ENCODE results near the gene ZCCHC4. TPM values are rescaled to one million over a fixed set of nuclear protein-coding genes. Genes with fewer than 3 reads are reported as not detected.
A peak's percentile ranks its signal among the peaks of the same experiment; 100 is the strongest.
"Not testable (repeated sequence)": the region's sequence is repeated elsewhere in the genome, so short reads cannot be mapped to it uniquely, and the experiment has no call there.

Gene ZCCHC4
- polyA plus RNA-seq, 10 donors = 6.7 to 19.8 (median 9.8) TPM

DNA sequence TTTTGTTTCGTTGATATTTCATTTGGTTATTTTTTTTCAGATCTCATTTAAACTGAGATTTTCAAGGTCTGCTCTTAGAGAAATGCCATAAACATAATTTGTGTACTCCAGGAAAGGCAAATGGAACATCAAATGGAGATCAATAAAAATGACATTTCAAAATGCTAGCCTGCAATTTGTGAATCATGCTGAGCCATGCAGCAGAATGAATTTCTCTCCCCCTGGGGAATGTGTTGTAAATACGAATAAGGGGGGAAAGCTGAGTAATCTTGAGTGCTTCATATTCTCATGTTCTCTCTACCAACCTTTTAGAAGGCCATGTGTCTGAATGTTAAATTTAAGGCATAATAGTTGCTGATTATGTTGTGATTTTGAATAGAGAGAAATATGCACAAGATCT lies 7.8 kb downstream of the ZCCHC4 start:
- peak in 1 of 3 donors; percentile 26 for DNase-seq

DNA sequence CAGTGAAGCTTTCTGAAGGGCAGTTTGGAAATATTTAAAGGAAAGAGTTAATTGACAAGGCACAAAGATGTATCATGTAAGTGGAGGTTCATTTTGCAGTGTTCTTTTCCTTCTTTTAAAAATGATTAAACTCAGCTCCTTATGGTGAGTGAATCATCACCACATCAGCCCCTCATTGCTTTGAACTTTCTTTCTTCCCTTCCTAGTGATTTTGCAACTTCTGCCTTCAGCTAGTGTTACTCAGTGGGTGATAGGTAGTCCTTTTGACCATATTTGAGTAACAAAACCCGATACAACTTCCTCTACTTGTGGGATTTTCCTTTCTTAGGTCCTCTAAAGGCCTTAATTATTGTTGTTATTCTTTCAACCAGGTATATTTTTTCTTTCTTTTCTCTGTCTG lies 8.2 kb downstream of the ZCCHC4 start:
- DNase-seq = peak in 1 of 3 donors; percentile 39

DNA sequence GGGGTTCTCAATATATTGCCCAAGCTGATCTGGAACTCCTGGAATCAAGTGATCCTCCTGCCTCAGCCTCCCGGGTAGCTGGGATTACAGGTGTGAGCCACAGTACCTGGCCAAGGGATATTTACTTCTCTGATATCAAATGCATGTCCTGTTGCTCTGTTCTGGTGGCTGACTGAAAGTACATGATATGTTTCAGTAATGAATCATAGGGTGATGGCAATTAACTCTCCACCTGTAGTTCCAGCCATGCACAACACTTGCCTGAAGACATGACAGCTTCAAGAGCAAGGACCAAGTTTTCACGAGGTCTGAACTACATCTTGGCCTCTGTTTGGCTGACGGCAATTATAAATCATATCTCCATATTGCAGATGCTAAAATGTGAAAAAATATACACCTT lies 9.1 kb downstream of the ZCCHC4 start:
- no peak for DNase-seq

DNA sequence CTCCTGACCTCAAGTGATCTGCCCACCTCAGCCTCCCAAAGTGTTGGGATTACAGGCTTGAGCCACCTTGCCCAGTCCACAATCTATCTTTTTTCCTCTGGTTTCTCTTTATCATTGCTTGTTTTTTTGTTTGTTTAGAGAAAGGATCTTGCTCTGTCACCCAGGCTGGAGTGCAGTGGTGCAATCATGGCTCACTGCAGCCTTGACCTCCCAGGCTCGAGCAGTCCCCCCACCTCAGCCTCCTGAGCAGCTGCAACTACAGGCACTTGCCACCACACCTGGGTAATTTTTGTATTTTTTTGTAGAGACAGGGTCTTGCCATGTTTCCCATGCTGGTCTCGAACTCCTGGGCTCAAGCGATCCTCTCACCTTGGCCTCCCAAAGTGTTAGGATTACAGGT lies 15.9 kb downstream of the ZCCHC4 start:
- not testable (repeated sequence) for DNase-seq

DNA sequence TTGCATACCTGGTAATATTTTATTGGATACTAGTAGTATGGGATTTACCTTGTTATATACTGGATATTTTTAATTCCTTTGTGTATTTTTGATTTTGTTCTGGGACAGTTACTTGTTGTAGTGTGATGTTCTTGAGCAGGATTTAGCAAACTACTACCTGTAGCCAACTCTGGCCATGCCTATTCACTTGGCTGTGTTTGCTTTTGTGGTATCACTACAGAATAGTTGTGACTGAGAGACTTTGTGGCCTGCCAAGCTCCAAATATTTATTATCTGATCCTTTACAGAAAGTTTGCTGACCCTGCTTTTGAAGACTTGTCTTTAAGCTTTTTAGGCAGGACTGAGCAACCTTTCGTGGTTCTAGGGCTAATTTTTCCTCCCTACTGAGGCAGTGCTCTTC lies 17.8 kb downstream of the ZCCHC4 start:
- no peak for DNase-seq

DNA sequence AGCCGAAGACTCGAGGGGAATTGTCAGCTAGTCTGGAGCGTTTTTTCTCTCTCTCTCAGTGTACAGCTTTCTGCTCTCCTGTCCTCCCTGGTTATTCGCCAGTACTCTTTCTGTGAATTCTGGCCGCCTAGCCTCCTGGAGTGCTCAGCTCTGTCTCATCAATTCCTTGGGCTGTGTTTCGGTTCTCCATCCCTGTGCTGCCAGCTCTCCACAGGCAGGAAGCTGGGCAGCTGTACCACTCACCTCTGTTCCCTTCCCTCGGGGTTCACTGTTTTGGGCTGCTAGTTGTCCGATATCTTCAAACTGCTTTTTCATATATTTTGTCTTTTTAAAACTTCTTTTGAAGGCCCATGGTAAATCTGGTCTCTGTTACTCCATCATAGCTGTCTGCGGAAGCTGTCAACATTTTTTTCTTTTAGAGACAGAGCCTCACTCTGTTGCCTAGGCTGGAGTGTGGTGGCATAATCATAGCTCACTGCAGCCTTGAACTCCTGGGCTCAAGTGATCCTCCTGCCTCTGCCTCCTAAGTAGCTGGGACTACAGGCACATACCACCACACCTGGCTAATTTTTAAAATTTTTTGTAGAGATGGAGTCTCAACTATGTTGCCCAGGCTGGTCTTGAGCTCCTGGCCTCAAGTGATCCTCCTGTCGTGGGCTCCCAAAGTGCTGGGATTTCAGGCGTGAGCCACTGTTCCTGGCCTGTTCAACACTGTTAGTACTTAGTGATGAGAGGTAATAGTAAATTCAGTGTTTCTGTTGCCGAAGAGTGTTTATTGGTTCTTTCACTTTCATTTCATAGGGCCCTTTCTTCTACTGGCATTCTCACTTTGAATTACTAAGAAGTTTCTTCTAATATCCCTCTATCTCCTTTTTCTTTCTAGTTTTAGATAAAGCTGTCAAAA lies 18.6 kb downstream of the ZCCHC4 start:
- peak in 2 of 3 donors; percentile 9 to 10 for DNase-seq

DNA sequence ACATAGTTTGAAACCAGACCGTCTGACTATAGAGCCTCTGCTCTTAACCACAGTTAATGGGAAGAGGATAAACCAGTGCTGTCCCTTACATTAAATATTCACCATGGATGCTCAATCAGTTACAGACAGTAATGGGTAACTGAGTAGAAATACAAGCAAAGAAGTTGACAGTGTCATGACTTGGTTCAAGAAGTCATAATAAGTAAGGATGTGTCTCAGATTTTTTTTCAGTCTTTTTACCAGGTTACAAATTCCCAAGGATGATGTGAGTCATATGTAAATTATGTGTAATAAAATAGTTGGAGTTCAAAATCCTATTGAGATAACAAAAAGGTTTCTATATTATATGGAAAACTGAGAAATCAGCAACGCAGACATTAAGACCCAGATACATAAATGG lies 31.1 kb downstream of the ZCCHC4 start:
- no peak for DNase-seq

DNA sequence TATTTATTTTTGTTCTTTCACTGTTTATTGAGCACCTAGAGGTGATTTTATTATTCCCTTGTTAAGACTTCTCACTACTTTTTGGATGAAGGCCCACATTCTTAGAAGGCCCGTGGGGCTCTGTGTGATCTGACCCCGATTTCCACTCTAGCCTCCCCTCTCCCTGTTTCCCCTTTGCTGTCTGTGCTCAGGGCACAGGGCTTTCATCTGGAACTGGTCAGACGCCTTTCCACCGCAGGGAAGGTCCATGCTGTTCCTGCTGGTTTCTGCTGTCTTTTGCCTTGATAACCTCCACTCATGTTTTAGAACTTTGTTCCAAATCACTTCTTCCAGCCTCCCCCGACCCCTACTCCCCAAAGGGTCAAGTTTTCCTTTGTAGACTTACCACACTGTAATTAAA lies 33.2 kb downstream of the ZCCHC4 start:
- DNase-seq = no peak

DNA sequence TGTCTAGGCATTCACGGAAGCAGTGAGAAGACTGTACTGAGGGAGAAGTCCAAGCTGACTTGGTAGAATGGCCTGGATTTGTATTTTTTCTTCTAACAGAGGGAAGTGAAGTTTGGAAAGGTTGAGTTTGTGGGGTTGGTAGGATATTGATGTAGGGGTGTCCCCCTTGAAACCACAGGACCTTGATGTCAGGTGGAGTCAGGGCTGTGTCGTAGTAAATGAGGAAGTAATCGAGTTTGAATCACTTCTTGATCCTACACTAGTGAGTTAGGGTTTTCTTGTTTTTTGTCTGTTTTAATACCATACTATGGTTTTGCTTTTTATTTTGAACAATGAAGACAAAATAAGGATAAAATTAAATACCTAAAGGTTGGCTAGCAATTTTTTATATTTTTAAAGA lies 34.3 kb downstream of the ZCCHC4 start:
- DNase-seq = no peak

DNA sequence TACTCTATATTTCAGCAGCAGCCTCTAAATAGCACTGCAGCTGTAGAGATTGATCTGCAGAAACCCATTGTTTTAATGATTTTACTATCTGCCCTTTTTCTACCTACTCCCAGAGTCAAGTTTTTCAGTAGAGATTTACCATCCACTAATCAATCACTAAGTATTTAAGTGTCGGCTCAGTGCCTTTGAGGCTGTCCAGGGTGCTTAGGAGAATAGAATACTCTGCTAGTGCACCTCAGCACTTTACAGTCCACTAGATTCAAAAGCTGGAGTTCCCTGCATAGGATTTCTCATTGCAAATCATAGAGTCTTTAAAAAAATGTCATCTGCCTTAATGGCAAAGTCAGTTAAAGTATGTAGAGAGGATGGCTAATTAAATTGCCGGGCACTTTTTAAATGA lies 34.9 kb downstream of the ZCCHC4 start:
- DNase-seq = no peak

DNA sequence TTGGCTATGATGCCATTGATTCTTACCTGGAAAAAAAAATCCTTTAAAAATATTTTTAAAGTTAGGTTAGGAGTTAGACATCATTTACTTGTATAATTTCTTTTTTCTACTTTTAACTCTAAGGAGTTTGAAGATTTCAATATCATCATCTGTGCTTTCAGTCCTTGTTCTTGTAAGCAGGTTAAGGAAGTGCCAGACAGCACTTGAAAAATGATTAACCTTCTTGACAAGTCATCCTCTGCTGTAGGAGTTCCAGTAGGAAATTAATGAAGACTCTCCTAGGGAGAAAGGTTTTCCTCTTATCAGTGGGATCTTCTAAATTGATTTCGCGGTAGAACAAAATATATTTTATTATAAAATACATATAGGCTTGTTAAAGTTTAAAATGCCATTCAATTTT lies 35.4 kb downstream of the ZCCHC4 start:
- no peak for DNase-seq

DNA sequence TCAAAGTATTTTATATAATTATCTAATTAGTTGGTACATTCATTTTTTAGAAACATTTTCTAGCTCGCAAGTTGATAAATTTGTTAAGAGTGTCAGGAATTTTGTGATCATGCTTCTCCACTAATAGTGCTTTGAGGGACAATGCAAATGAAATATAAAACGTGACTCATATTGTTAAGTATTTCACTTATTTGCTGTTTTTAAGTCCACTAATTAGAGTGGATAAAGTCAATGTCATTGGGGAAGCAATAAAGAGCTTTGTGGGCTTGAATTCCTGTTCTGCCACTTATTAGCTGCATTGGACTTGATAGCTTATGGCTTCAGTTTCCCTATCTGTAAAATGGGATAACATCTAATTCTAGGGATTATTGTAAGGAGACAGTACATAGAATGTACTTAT lies 38.0 kb downstream of the ZCCHC4 start:
- DNase-seq = peak in 1 of 3 donors; percentile 10

DNA sequence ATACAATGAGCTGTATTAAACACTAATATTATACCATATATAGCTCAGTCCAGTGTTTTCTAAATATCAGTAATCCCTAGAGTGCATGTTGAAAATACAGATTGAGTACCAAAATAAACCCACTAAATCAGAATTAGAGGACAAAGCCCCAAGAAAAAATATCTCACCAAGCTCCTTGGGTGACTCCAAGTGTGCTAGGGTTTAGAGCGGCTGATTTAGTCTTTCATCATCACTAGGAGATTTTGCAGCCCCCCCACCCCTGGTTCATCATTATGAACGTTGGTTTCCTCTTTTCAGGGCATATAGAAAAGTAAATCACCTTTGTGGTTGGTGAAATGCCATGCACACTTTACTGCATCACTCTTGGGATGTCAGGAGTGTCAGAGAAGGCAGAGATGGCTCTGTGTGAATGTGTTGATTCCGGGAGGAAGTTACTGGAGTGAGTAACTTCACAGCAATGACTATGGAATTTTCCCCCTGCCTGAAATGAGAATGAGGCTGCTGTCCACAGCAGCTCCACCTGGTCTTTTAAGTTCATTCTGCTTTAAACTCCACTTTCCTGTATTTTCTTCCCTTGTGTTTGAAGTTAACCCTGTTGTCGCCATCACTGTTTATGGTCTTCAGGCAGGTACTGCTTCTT lies 39.3 kb downstream of the ZCCHC4 start:
- DNase-seq = no peak

DNA sequence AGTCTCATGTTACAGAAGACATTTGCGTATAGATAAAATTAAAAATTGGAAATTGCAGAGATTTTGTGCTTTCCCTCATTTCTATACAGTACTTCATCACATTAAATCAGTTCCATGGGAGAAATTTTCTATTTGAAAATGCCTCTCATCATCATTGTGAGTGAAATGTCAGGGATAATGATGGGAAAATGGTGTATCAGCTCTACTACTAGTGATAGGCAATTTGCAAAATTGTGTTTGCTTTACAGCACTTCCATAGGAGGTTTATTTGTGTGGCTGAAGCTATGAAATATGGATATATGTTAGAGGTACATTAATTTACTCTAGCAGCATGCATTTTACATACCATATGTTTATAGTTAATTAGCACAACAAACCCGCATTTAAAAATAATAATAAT lies 43.5 kb downstream of the ZCCHC4 start:
- DNase-seq = no peak

DNA sequence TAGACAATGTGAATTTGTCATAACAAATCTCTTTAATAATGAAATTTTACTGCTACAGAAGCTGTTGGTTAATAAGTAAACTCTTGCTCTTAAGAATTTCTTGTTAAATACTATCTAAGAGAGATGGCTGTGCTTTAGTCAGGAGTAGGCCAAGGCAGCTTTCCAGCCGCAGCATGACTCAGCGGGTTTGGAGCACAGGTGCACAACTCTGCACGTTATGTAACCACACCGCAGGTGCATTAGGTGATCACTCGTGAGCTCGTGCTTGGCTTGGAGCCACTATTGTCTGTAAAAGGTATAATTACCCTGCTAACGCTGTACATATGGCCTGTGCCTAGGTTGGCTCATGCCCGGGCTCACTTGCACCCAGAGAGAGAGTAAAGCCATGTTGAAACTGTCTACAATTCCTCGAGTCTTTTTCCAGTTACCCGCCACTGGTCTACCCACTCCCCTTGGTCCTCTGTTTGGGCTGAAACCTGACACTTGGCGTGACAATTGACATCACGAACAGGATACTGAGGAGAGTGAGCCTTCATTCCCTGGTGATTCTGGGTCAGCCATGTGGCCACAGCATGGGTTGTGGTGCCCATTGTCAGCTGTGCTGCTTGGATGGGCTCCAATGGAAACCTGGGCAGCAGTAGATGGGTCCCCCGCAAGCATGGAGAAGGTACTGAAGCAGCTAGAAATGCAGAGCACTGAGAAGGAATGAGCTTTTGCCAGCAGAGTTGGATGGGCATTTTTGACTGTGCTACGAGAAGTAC lies 46.1 kb downstream of the ZCCHC4 start:
- DNase-seq = no peak

DNA sequence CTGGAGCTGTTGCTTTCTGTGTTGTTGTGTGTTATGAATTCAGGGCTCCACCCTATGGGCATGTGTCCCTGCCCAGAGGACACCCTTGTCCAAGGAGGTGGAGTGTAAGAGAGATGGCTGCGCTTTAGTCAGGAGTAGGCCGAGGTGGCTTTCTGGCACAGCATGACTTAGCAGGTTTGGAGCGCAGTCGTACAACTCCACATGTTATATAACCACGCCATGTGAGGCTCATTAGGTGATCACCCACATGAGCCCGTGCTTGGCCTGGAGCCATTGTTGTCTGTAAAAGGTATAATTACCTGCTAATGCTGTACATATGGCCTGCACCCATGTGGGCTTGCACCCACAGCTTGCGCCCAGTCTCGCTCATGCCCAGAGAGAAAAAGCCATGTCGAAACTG lies 48.7 kb downstream of the ZCCHC4 start:
- no peak for DNase-seq

DNA sequence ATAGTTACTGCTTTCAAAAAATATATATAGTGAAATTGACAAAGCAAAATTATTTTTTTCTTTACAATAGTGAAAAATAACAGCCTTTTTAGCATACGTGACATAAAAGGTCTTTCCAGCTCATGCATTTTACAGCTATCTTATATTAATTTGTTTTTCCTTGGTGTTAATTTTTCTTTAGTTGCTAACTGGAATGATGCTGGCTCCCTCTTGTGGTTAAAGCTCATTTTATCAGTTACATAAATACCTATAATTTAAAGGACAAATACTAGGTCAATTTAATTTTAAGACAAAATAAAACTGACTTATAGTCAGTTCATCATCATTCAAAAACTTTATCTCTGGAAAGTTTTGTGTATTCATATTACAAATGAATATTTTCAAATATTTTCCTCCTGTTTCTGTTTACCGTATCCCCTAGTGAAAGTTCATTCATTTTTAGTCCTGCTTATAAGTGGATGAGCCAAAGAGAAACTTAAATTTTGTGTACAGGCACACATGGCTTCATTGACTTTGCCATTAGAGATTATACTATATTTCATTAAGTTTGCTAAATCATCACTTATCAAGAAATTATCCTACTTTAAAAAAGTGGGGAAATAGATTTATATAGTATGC lies 54.5 kb downstream of the ZCCHC4 start:
- peak in 2 of 3 donors; percentile 26 to 46 for DNase-seq

DNA sequence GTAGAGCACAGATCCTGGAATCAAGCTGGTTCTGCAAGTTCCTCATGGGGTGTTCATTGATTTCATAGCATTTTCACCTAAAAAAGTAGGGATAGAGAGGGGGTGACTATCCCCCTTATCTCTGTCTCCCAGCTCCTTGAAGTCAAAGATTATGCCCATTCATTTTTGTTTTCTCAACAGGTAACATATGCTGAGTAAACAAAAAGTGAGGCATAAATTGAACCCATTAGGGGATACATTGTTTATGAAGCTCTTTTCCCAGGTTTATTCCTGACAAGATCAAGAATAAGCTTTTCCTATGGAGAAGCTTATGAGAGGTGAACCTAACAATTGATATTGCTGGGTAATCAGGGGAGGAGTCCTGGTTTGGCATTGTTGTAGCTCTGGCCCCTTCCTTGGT lies 55.3 kb downstream of the ZCCHC4 start:
- DNase-seq = no peak

DNA sequence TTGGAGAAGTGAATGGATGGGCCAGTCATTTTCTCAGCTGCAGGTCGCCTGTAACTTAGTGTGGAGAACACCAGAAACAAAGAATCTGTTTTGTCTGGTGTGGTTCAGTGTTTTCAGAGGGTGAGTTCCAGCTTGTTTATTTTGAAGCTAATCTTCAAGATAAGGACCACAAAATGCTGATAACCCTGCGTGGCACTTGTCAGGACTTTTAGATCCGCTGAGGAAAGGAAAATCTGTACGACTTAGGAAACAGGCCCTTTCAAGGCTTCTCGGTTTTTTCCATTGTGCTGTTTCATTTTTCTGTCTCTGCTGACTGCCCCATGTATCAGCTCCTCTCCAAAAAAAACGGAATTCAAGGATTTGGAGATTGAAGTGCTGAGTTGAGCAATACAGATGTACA lies 55.7 kb downstream of the ZCCHC4 start:
- no peak for DNase-seq

DNA sequence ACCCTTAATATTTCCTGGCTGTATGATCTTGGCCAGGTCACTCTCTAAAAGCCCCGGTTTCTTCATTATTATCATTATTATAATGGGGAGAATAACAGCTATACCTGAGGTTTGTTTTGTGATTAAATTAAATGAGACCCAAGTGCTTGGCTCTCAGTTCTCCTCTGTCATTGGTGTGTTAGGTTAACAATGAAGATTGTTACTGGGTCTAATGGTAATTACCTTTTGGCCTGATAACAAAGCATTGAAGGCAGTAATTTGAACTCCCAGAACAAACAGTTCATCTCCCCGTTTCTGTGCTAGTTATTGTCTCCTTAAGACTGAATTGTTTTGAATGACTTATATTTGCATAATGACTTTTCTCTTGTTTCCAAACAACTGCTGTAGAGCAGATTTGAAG lies 57.7 kb downstream of the ZCCHC4 start:
- no peak for DNase-seq

DNA sequence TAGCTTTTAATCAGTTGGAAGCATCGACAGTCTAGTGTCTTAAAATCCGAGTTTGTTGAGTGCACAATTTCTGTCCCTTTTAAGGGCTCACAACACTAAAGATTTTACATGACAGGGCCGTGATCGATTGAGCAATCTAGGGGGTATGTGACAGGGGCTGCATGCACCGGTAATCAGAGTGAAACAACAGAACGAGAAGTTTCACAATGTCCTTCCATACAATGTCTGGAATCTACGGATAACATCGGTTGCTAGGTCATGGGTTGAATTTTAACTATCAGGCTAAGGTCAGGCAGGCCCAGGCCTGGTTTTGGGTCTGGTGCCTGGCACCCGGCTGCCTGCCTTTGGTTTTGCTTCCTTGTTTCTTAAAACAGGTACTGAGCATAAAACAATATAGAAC lies 60.0 kb downstream of the ZCCHC4 start:
- DNase-seq = not testable (repeated sequence)

Measured in muscle of back (tissue), 11 donors.